Measurements from ENCODE around the gene SREK1.

DNA sequence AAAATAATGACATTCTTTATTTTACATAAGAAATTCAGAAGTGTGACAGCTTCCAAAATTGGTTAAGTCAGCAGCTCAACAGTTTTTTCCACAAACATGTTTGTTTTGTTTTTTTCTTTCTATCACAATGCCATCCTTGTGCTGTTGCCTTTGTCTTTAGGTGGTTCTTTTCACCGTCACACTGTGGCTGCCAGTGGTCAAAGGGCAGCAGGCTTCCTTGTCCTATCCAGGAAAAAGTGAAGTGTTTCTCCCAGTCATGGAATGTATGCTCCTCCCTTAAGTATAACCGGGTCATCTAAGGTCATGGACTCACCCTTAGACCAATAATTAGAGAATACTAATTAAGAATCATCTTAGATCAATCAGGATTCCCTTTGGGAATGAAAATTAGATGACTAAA, 87.4 kb downstream of the SREK1 start:
- no peak for TF ChIP-seq POLR2A (IDR thresholded peaks at IDR 0.05; ENCODE audit: low read depth, low read length)
- no peak for TF ChIP-seq MYC (IDR thresholded peaks at IDR 0.05; ENCODE audit: low read depth, low read length)
- TF ChIP-seq, protein P1, sequence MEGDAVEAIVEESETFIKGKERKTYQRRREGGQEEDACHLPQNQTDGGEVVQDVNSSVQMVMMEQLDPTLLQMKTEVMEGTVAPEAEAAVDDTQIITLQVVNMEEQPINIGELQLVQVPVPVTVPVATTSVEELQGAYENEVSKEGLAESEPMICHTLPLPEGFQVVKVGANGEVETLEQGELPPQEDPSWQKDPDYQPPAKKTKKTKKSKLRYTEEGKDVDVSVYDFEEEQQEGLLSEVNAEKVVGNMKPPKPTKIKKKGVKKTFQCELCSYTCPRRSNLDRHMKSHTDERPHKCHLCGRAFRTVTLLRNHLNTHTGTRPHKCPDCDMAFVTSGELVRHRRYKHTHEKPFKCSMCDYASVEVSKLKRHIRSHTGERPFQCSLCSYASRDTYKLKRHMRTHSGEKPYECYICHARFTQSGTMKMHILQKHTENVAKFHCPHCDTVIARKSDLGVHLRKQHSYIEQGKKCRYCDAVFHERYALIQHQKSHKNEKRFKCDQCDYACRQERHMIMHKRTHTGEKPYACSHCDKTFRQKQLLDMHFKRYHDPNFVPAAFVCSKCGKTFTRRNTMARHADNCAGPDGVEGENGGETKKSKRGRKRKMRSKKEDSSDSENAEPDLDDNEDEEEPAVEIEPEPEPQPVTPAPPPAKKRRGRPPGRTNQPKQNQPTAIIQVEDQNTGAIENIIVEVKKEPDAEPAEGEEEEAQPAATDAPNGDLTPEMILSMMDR (IDR thresholded peaks at IDR 0.05; ENCODE audit: extremely low read depth in 1 of 2, insufficient read depth in 1 of 2, low read depth in 1 of 2, low read length in 2 of 2), result no peak
- TF ChIP-seq EZH2 (IDR thresholded peaks at IDR 0.05; ENCODE audit: borderline replicate concordance, low read depth, low read length, severe bottlenecking), result no peak
- no peak for TF ChIP-seq MAX (IDR thresholded peaks at IDR 0.05; ENCODE audit: insufficient read depth, insufficient read length)
